ENCODE data around the gene HOXD10. TPM values are rescaled to one million over a fixed set of nuclear protein-coding genes. Genes with fewer than 3 reads are reported as not detected.

HOXD10 gene
- polyA plus RNA-seq, 3 donors, result 118 to 155 (median 150) TPM

DNA sequence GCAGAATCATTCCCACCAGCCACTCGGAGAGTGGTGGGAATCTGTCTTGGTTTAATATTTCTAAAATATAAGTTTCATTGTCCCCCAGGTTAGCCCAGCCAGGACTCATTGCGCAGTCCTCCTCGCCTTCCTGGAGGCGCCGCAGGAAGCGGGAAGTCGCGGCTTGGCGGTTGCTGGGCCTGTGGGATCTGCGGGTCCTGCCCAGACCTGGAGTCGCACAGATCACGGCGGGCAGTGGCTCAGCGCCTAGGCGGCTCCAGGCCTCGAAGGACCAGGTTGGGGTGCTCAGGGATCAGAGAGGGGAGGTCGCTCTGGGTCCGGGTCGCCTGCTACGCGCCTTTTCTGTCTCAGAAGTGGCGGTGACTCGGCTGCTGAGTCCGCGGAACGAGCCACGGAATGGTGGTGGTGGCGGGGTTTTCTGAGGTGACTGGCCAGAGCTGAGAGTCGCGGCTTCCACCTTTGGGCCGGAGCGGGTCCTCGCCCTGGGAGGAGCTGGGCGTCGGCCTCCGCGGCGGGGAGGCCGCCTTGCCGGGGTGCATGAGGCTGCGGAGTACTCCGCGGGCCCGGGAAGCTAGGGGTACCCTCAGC, 43.2 kb downstream of the HOXD10 start:
- DNase-seq (ENCODE audit: low read depth in 3 of 3, low spot score in 2 of 3), result no peak

DNA sequence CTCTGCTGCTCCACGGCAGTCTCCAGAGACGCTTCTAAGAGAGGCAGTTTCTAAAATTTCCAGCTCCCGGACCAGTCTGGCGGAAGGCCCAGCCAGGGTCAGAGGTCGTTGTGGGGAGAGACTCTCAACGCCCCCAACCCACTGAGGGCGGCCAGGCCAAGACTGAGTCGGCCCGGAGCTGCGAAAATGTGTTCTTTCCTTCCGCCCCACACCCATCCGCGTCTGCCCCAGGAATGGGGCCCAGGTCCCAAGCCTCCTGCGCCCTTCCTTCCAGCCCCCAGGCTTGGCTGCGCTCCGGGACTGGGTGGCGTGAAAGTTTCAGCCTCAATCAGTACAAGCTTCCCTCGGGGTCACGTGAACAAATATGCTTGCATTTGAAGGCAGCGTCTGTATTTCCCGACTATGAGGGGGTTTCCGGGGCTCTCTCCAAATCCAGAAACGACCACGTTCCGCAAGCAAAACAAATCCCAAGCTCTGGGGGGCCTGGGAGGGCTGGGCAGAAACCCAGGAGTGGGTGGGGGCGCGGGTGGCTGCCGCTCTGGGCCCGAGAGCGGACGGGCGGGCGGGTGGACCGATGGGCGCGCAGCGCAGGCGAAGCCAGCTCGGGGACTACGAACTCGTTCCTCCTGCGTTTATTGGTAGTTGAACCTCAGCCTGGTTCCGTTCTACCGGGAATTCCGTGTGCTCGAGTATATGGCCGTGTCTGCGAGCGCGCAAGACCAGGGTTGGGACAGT, 43.8 kb downstream of the HOXD10 start:
- no peak for DNase-seq (ENCODE audit: low read depth in 3 of 3, low spot score in 2 of 3)

DNA sequence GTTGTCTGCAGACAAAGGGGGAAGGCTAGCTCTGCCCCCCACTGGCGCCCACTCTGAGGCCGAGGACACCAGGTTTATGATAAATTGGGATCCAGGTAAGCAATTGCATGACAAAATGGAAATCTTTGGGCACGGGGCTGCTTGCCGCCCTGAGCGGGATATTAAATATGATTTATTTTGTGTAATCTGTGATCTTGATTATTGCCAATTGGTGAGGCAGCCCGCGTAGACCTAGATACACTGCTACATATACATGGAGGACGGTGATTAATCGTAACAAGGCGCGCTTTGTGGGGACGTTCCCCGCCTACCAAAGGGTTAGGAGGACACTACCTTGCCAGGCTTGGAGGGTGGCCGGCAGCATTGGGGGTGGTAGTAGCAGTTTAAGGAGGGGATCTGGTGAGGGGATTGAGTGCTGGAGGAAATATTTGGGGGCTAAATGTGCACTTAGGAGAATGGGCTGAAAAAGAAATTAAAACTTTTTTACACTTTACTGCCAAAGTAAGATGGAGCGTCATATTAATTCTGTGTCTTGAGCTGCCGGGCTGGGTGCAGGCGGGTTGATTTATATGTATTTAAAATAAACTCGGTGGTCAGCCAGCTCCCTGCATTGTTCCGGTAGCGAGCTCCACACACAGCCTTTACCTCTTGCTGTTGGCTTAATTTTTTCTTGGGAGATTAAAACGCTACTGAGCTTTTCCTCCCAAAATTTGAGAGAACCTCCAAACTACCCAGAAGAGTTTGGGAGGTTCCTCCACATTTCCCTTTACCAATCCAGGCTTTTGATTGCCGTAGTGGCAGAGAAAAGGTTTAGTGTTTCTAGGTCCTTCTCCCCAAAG, 44.6 kb downstream of the HOXD10 start:
- DNase-seq (ENCODE audit: low read depth in 3 of 3, low spot score in 2 of 3), result no peak

DNA sequence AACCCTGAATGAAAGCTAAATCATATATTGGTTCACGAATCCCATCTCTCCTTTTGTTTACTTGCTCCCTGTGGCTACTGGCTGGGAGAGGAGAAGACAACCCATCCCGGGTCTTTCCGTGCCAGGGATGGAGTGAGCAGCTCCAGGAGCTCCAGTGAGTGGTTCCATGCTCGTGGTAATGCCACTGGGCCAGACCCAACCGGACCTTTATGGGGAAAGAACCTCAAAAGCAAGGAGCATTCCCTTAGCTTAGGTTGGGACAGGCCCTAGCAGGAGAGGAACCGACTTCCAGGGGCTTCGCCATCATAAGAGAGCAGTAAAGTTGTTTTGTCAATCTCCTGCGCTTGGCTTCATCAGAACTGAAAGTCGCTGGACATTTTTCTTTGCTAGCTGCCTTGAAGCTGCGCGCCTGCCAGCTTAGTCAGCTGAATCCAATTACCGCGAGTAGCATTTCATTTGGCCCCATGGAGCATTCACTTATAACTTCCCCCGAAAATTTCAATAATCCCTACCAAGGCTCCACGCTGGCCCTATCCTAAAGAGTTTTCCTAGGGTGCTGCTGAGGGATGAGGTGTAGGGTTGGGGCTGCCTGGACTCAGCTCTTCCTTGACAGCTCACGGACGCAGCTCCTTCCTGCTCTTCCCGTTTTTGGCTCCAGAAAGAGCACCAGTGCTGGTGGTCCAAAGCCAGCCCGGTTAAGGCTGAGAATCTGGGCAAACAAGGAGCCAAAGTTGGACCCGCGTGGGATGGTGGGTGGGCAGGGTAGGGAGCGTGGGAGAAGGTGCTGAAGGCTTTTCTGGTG, 45.4 kb downstream of the HOXD10 start:
- no peak for DNase-seq (ENCODE audit: low read depth in 3 of 3, low spot score in 2 of 3)

DNA sequence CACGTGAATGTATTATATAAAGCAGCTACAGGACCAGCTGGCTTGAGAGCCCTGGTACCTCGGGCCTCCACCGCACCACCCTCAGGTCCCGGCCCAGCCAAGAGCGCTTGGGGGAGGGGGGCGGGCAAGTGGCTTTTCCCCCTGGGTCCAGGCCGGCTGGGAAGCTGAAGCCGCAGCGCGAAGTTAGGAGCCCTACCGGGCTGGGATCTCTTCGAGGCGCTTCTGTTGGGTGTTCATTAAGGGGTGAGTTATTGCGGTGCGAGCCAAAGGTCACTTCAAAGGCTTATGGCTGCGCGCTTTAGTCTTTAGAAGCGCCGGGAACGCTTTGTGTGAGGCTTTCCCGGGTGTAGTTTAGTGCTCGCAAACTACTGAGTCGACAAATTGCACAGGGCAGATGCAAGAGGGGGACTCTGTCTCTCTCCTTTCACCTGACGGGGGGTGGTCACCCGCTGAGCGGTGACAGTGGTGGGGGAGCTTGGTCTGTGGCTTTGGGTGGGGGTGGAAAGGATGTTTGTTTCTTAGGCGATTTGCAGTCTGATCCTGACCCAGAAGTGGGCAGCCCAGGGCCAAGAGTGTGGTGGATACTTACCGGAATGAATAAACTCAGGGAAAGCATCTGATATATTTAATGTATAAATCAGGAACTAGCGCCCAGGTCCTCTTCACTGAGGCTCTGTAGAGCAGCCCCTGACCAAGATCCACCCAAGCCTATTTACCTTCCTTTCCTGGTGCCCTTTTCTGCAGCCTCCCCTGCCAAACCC, 46.5 kb downstream of the HOXD10 start:
- no peak for DNase-seq (ENCODE audit: low read depth in 3 of 3, low spot score in 2 of 3)

DNA sequence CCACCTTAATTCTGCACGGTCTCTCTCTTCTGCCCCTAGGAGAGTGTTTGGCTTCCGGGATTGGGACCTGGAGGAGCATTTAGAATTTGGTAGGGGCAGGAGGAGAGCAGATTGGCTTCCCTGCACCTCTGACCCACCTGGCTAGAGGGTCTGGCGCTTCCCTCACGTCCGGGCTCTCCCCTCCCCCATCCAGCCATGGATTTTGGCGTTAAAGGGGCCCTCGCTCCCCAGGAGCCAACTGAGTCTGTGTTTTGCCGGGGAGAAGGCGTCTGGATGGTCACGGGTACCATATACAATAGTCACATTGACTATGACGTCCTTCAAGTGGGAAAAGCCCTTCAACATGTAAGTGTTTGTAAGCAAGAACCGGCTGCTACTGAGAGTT, 47.1 kb downstream of the HOXD10 start:
- no peak for DNase-seq (ENCODE audit: low read depth in 3 of 3, low spot score in 2 of 3)

DNA sequence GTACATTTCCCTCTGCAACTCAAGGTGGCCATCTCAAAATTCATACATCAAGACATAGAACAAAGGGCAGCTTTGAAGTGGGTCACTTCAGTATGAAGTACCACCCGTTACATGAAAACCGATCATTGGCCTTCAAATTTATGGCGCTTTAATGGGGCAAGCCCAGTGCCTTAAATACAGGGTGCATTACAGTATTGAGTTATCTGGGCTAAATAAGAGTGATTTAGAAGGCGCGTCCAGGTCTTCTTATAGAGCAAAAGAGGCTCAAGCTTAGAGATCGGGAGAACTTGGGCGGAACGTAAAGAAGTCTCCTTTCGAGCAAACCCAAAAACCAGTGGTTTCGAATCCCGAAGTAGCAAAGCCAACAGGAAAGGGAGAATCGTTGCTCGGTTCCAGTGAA, 47.6 kb downstream of the HOXD10 start:
- no peak for DNase-seq (ENCODE audit: low read depth in 3 of 3, low spot score in 2 of 3)

DNA sequence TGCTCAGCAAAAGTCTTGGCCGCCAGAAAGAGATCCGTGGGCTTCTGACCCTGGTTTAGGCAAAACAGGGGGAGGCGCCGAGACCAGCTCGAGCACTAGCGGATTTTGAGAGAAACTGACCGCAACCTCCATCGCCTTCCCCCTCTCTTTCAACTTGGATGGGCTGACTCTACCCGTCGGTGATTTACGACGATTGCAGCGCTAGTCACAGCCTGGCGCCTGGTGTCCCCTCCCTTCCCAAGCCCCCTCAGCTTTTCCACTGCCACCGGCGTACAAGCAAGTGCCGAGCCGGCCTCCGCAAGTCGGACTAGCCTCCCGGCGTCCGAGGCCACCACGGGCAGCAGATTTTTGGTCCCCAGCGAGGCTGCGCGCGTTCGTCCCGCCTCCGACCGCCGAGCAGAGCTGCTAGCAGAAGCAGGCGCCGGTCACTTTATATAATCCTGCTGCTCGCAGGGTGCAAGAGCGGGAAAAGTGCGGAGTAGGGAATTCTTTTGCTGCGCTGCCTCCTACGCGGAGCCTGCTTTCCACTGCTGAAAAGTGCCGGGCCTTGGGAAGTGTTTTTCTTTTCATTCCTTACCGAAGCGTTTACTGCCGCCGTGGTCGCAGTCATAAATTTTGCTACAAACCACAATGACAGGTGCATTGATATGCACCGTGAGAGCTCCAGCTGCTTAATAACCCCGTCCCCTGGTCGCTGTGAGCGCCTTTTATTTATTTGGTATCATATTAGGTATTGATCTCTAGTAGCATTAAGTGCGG, 48.2 kb downstream of the HOXD10 start:
- DNase-seq (ENCODE audit: low read depth in 3 of 3, low spot score in 2 of 3), result no peak

DNA sequence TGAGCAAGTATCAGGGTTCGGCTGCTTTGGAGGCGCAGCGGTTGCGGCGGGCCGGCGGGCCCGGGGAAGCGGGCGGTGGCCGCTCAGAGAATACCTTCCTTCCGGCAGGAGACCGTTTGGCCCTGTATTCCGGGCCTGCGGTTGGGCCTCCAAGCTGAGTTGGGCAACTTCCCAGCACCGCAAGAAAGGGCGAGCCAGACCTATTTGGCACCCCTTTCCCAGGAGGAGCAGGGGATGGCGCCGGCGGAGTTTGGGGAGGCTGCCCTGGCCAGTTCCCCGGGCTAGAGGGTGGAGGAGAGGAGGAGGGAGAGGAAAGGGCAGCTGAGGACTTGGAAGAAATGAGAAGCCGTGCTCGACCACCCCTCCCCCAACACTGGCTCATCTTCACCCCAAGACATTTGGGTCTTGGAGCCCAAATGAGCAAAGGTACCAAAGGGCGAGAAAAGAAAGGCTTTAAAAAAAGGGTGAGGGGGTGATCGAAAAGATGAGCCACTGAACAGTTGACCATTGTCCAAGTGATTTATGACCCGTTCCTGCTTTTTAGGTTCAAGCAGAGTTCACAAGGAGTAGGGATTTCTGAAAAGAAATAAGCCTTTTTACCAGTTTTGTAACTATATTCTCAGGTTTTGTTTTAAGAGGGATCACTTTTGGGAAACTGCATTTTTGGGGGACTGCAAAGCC, 48.9 kb downstream of the HOXD10 start:
- DNase-seq (ENCODE audit: low read depth in 3 of 3, low spot score in 2 of 3), result no peak

DNA sequence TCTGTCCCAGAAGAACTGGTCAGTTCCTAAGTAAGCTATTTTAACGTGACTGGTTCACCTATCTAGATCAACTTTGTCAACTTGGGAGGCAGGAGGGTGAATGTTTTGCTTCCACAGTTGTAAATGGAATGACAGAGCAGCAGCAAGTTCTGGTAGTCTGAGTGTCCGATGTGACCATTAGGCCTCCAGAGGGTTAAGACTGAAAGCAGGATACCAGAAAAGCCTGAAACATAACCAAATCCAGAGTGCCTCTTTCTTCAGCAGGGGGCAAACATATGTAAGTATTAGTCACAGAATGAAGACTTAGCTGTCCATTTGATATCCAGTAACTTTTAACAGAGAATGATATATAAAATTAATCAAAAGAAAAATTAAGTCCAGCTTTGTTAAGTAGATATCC, 49.7 kb downstream of the HOXD10 start:
- no peak for DNase-seq (ENCODE audit: low read depth in 3 of 3, low spot score in 2 of 3)

DNA sequence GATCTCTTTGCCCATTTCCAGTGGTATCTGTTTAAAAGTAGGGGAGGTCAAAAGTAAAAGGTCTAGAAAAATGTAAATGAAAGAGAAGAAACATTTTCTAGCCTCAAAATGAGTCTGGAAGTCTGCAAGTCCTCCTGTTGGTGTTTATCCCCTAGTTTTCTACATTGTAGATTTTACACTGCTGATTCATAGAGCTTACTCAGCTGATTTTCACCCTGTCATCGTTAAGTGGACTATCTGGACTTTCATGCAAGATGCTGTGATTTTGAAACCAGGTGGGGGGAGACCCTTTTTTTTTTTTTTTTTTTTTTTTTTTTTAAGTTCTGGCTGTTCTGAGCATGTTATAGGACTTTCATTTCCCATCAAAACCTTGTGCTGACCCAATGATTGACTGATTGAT, 50.8 kb downstream of the HOXD10 start:
- DNase-seq (ENCODE audit: low read depth in 3 of 3, low spot score in 2 of 3), result no peak

DNA sequence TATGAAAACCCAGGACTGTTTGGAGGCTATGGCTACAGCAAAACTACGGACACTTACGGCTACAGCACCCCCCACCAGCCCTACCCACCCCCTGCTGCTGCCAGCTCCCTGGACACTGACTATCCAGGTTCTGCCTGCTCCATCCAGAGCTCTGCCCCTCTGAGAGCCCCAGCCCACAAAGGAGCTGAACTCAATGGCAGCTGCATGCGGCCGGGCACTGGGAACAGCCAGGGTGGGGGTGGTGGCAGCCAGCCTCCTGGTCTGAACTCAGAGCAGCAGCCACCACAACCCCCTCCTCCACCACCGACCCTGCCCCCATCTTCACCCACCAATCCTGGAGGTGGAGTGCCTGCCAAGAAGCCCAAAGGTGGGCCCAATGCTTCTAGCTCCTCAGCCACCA, 52.6 kb downstream of the HOXD10 start:
- no peak for DNase-seq (ENCODE audit: low read depth in 3 of 3, low spot score in 2 of 3)

Other genes with a start within 250 kb of the HOXD10 start
- 10 to 100 TPM; 25.6 to 26.3 (median 25.7) TPM for gene LNPK, start 114.5 kb upstream of the HOXD10 start, polyA plus RNA-seq (ENCODE audit: insufficient read length in 3 of 3)
- under 1 TPM in 1 of 3 donors, not detected in 2; 0.04 TPM for gene EVX2, start 32.8 kb upstream of the HOXD10 start, polyA plus RNA-seq (ENCODE audit: insufficient read length in 3 of 3)
- gene HOXD13, start 24.1 kb upstream of the HOXD10 start, polyA plus RNA-seq (ENCODE audit: insufficient read length in 3 of 3), result under 1 TPM; 0.11 to 0.17 (median 0.14) TPM
- gene HOXD12, start 17.0 kb upstream of the HOXD10 start, polyA plus RNA-seq (ENCODE audit: insufficient read length in 3 of 3), result under 1 TPM; 0.24 to 0.42 (median 0.28) TPM
- 10 to 100 TPM; 42.6 to 44.8 (median 43.5) TPM for gene HOXD11, start 9.5 kb upstream of the HOXD10 start, polyA plus RNA-seq (ENCODE audit: insufficient read length in 3 of 3)
- 10 to 100 TPM; 56.4 to 63.2 (median 60.0) TPM for gene HOXD9, start 5.9 kb downstream of the HOXD10 start, polyA plus RNA-seq (ENCODE audit: insufficient read length in 3 of 3)
- 100 to 1,000 TPM; 193 to 217 (median 215) TPM for gene HOXD8, start 12.9 kb downstream of the HOXD10 start, polyA plus RNA-seq (ENCODE audit: insufficient read length in 3 of 3)
- 10 to 100 TPM; 27.8 to 39.2 (median 38.0) TPM for gene HOXD4, start 34.8 kb downstream of the HOXD10 start, polyA plus RNA-seq (ENCODE audit: insufficient read length in 3 of 3)
- gene HOXD3, start 40.5 kb downstream of the HOXD10 start, polyA plus RNA-seq (ENCODE audit: insufficient read length in 3 of 3), result 10 to 100 TPM; 20.5 to 21.4 (median 21.2) TPM
- gene HOXD1, start 71.9 kb downstream of the HOXD10 start, polyA plus RNA-seq (ENCODE audit: insufficient read length in 3 of 3), result 10 to 100 TPM in 1 of 3 donors, 1 to 10 TPM in 2; 6.9 to 11.3 (median 9.8) TPM
- gene MTX2, start 152.7 kb downstream of the HOXD10 start, polyA plus RNA-seq (ENCODE audit: insufficient read length in 3 of 3), result 100 to 1,000 TPM; 106 to 116 (median 113) TPM

Measured in right renal cortex interstitium (tissue), 3 donors.